ENCODE measurements around the gene ANKS1B.

DNA sequence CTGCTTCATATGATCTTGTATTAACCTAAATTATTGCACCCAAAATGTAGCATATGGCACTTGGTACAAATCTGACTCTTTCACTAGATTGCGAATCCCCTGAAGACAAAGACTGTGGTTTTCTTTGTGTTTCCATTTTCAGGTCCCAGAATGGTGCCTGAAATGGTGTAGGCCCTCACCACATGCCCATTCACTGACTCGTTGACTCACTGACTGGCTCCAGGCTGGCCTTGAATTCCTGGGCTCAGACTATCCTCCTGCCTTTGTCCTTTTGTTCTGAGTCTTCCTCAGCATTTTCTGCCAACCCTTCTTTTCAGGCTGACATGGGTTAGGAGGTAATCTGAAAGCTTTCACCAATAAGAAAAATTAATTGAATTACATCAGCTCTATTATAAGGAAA lies 705.8 kb downstream of the ANKS1B start:
- TF ChIP-seq, protein P1, sequence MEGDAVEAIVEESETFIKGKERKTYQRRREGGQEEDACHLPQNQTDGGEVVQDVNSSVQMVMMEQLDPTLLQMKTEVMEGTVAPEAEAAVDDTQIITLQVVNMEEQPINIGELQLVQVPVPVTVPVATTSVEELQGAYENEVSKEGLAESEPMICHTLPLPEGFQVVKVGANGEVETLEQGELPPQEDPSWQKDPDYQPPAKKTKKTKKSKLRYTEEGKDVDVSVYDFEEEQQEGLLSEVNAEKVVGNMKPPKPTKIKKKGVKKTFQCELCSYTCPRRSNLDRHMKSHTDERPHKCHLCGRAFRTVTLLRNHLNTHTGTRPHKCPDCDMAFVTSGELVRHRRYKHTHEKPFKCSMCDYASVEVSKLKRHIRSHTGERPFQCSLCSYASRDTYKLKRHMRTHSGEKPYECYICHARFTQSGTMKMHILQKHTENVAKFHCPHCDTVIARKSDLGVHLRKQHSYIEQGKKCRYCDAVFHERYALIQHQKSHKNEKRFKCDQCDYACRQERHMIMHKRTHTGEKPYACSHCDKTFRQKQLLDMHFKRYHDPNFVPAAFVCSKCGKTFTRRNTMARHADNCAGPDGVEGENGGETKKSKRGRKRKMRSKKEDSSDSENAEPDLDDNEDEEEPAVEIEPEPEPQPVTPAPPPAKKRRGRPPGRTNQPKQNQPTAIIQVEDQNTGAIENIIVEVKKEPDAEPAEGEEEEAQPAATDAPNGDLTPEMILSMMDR (IDR thresholded peaks at IDR 0.05) = no peak
- TF ChIP-seq EP300 (IDR thresholded peaks at IDR 0.05) = no peak
